Gastroesophageal sphincter (tissue), 3 donors: ENCODE data around the gene MAN2A2.

ENCODE experiments used
- CTCF ChIP-seq, 4 experiments: fragments of 200-600 bp in 2 of 4; fragments of 450-650 bp in 2 of 4; sonication (generic) in 1 of 4; IDR thresholded peaks; one replicate each; pipeline ENCODE4 v1.5.1; 2017 to 2019; ENCODE audit warnings: antibody characterized with exemption in 4 of 4, mild to moderate bottlenecking in 2 of 4, moderate library complexity in 2 of 4
- EP300 ChIP-seq: sonication (generic); formaldehyde crosslinking; IDR thresholded peaks from one replicate; pipeline ENCODE4 v1.6.1; 2017; ENCODE audit warnings: antibody characterized with exemption, mild to moderate bottlenecking
- POLR2A ChIP-seq, 2 donors: fragments of 450-650 bp; IDR thresholded peaks; one replicate each; pipeline ENCODE4 v1.6.1; 2017; ENCODE audit warnings: antibody characterized with exemption in 2 of 2, mild to moderate bottlenecking in 2 of 2, moderate library complexity in 1 of 2
- POLR2AphosphoS5 ChIP-seq: sonication (generic); formaldehyde crosslinking; IDR thresholded peaks from one replicate; pipeline ENCODE4 v1.6.1; 2017; ENCODE audit warnings: antibody characterized with exemption

GRCh38 chr15:90917569-90917968, 14.5 kb downstream of the MAN2A2 start:
- TF ChIP-seq CTCF (IDR thresholded peaks at IDR 0.05): no peak
- TF ChIP-seq EP300: no peak
- no peak for TF ChIP-seq POLR2A (IDR thresholded peaks at IDR 0.05)
- no peak for TF ChIP-seq POLR2AphosphoS5
